HUES48 (cell line): ENCODE data around the gene GFRA1.

Experiments
- H3K27ac ChIP-seq: one replicate; pipeline ENCODE4 v1.7.0; 2013; ENCODE audit warnings: low read depth, low read length, inconsistent platforms
- H3K27me3 ChIP-seq: 2 replicates; pipeline ENCODE4 v1.6.1; 2013; ENCODE audit warnings: mild to moderate bottlenecking, low read length; ENCODE audit not compliant: control insufficient read depth, insufficient read depth
- H3K36me3 ChIP-seq: 2 replicates; pipeline ENCODE4 v1.6.1; 2013; ENCODE audit warnings: low read length; ENCODE audit not compliant: control insufficient read depth, insufficient read depth
- H3K4me1 ChIP-seq: 2 replicates; pipeline ENCODE4 v1.6.1; 2013; ENCODE audit warnings: mild to moderate bottlenecking, low read length; ENCODE audit not compliant: control insufficient read depth, insufficient read depth
- H3K4me3 ChIP-seq: 2 replicates; pipeline ENCODE4 v1.5.1; 2013; ENCODE audit warnings: mild to moderate bottlenecking, low read depth, low read length
- H3K9ac ChIP-seq: 2 replicates; pipeline ENCODE4 v1.6.1; 2013; ENCODE audit warnings: mild to moderate bottlenecking, low read depth, low read length, moderate library complexity
- H3K9me3 ChIP-seq: 2 replicates; pipeline ENCODE4 v1.6.1; 2013; ENCODE audit warnings: low read length; ENCODE audit not compliant: control insufficient read depth, insufficient read depth

GFRA1 gene

DNA sequence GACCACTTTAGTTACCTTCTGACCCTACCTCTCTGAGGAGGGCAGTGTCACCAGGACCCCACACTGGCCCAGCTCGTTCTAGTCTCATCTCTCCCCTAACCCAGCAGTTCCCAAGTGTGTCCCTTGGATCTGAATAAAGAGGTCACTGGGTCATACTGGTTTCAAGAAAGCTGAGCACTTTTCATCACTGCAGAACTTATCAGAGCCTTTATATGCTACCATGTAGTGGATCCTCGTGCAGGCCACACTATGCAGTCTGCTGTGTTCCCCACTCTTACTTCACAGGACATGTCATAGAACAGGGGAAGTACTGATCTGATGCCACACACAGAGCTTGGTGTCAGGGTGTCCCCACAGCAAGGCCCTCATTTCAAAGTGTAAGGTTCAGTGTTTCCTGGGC lies 113.8 kb downstream of the GFRA1 start:
- no peaks in the 10 kb centered on the region for H3K4me1 ChIP-seq

GRCh38 chr10:116158036-116158435 lies 115.0 kb downstream of the GFRA1 start:
- no peak overlapping the region for H3K9ac ChIP-seq
- no peak overlapping the region for H3K4me3 ChIP-seq
- no peaks in the 10 kb centered on the region for H3K4me1 ChIP-seq
- no peaks in the 10 kb centered on the region for H3K9me3 ChIP-seq
- no peaks in the 10 kb centered on the region for H3K27me3 ChIP-seq
- H3K27ac ChIP-seq, result no peak overlapping the region
- no peaks in the 10 kb centered on the region for H3K36me3 ChIP-seq

More for the DNA sequence above, 113.8 kb downstream of the GFRA1 start:
- Histone ChIP-seq H3K36me3 (no peaks in the 10 kb centered on the region), H3K27me3 (no peaks in the 10 kb centered on the region), H3K27ac (no peak overlapping the region), H3K9ac (no peak overlapping the region), H3K4me3 (no peak overlapping the region), H3K9me3 (no peaks in the 10 kb centered on the region)

- H3K9ac ChIP-seq, result no peak overlapping the region
- no peak overlapping the region for H3K27ac ChIP-seq
- no peaks in the 10 kb centered on the region for H3K9me3 ChIP-seq
- no peaks in the 10 kb centered on the region for H3K27me3 ChIP-seq
- H3K36me3 ChIP-seq, result no peaks in the 10 kb centered on the region
- H3K4me3 ChIP-seq, result no peak overlapping the region
- no peaks in the 10 kb centered on the region for H3K4me1 ChIP-seq
Observed at GRCh38 chr10:116157485-116157884, 115.5 kb downstream of the GFRA1 start.

DNA sequence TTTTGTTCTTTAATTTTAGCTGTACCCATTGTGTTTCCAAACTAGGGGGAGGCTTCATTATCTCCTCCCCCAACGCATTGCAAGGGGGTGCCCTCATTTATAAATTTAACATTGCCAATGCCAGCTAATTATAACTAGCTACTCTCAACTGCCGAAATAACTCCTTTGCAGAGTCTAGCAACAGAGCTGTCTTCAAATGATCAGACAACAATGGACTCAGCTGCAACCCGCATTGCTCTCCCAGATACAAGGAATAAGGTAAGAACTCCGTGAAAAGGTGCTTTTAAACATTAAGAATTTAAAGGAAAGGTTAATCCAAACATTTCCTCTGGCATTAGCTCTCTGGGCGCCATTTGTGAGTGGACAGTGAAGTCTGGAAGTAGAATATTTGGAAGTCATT lies 116.2 kb downstream of the GFRA1 start:
- Histone ChIP-seq H3K4me1 (no peaks in the 10 kb centered on the region), H3K9ac (no peak overlapping the region), H3K9me3 (no peaks in the 10 kb centered on the region), H3K4me3 (no peak overlapping the region), H3K27me3 (no peaks in the 10 kb centered on the region), H3K27ac (no peak overlapping the region), H3K36me3 (no peaks in the 10 kb centered on the region)

DNA sequence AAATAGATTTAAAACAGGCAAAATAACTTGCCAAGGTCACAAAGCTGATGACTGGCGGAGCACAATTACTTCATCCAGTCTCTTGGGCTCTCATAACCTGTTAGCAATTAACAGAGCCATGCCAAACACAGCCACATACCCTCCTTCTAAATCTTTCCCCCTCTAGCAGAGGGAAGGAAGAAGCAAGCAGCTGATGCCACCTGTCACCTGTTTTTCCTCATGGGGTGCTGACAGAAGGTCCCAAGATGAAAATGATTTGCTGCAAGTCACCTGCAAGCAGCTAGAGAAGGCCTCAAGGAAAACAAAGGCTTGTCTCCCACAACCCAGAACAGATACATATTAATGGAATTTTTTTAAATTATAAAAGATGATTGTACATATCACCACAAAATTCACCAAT lies 117.8 kb downstream of the GFRA1 start:
- Histone ChIP-seq H3K9me3 (no peaks in the 10 kb centered on the region), H3K4me1 (no peaks in the 10 kb centered on the region), H3K4me3 (no peak overlapping the region), H3K36me3 (no peaks in the 10 kb centered on the region), H3K27me3 (no peaks in the 10 kb centered on the region), H3K9ac (no peak overlapping the region), H3K27ac (no peak overlapping the region)

GRCh38 chr10:116154651-116155050 lies 118.4 kb downstream of the GFRA1 start:
- H3K9ac ChIP-seq, result no peak overlapping the region
- no peaks in the 10 kb centered on the region for H3K9me3 ChIP-seq
- no peaks in the 10 kb centered on the region for H3K36me3 ChIP-seq
- no peak overlapping the region for H3K4me3 ChIP-seq
- H3K27ac ChIP-seq, result no peak overlapping the region
- H3K4me1 ChIP-seq, result no peaks in the 10 kb centered on the region
- no peaks in the 10 kb centered on the region for H3K27me3 ChIP-seq

- Histone ChIP-seq H3K36me3 (no peaks in the 10 kb centered on the region), H3K4me1 (no peaks in the 10 kb centered on the region), H3K27ac (no peak overlapping the region), H3K9me3 (no peaks in the 10 kb centered on the region), H3K4me3 (no peak overlapping the region), H3K27me3 (no peaks in the 10 kb centered on the region), H3K9ac (no peak overlapping the region)
Observed at GRCh38 chr10:116151076-116151475, 121.9 kb downstream of the GFRA1 start.

- no peaks in the 10 kb centered on the region for H3K27me3 ChIP-seq
- H3K9ac ChIP-seq, result no peak overlapping the region
- no peaks in the 10 kb centered on the region for H3K36me3 ChIP-seq
- H3K27ac ChIP-seq, result no peak overlapping the region
- no peaks in the 10 kb centered on the region for H3K9me3 ChIP-seq
- H3K4me3 ChIP-seq, result no peak overlapping the region
- no peaks in the 10 kb centered on the region for H3K4me1 ChIP-seq
Observed at GRCh38 chr10:116150606-116151005, 122.4 kb downstream of the GFRA1 start.

DNA sequence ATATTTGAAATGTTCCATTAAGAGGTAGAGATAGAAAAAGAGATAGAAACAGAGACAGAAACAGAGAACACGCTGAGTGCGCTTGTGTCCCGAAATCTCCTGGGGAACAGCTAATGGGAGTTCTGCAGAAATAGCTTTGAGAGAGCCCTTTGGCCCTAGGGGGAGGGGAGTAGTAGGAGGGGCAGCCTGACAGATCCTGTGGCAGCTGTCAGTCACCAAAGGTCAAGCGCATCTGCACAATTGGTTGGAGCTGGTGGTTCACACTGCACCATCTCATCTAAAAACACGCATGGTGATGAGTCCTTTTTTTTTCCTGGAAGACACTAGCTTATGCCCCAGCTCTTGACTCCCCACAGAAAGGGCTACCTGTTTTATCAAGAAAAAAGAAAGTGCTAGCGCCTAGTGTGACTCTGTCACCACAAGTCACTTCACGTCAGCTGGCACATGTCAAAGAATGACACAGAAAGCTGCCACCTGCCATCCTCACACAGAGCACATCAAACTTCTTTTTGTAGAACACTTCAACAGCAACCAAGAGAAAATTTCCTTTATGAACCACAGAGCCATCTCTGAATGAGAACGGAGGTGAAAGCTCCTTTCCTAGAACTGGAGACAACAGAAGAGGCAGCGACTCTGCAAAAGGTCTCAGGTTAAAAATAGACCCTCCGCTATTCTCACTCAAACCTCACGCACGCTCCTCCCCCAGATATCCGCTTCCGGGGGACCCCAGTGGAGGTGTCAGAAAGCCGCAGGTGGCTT lies 125.7 kb downstream of the GFRA1 start:
- no peaks in the 10 kb centered on the region for H3K4me1 ChIP-seq
- no peak overlapping the region for H3K27ac ChIP-seq
- no peak overlapping the region for H3K4me3 ChIP-seq
- no peaks in the 10 kb centered on the region for H3K9me3 ChIP-seq
- H3K36me3 ChIP-seq, result no peaks in the 10 kb centered on the region
- H3K27me3 ChIP-seq, result no peaks in the 10 kb centered on the region
- no peak overlapping the region for H3K9ac ChIP-seq

GRCh38 chr10:116146372-116147140 lies 126.5 kb downstream of the GFRA1 start:
- no peaks in the 10 kb centered on the region for H3K9me3 ChIP-seq
- no peak overlapping the region for H3K27ac ChIP-seq
- no peaks in the 10 kb centered on the region for H3K4me1 ChIP-seq
- H3K4me3 ChIP-seq, result no peak overlapping the region
- H3K27me3 ChIP-seq, result no peaks in the 10 kb centered on the region
- no peaks in the 10 kb centered on the region for H3K36me3 ChIP-seq
- no peak overlapping the region for H3K9ac ChIP-seq

DNA sequence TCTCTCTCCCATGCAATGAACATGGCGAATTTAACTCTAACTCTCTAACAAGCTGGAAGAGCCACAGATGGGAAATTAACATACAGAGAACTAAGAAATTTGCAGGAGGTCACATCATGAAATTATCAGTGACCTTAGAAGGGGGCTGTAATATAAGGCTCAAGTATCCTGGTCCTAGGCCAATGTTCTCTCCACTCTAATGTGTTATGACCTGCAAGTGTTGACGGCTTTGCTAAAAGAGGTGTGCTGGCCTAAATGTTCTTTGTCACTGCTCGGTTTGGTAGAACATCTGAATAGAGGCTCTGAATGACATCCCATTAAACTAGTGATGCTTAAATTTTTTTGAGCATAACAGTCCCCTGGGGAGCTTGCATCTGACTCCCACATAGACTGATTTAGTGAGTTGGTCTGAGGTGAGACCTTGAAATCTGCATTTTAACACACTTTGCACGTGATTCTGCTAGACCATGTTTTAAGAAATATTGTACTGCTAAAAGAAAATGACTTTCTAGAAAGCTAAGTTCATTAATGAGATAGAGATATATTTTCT lies 129.3 kb downstream of the GFRA1 start:
- Histone ChIP-seq H3K27ac (no peak overlapping the region), H3K27me3 (no peaks in the 10 kb centered on the region), H3K4me1 (no peaks in the 10 kb centered on the region), H3K9me3 (no peaks in the 10 kb centered on the region), H3K36me3 (no peaks in the 10 kb centered on the region), H3K9ac (no peak overlapping the region), H3K4me3 (no peak overlapping the region)
